ENCODE results near the gene NEK1.
"Not testable (repeated sequence)": the region's sequence is repeated elsewhere in the genome, so short reads cannot be mapped to it uniquely, and the experiment has no call there.

NEK1 gene

GRCh38 chr4:169626331-169627282, 14.2 kb upstream of the NEK1 start:
- DNase-seq, result no peak

- no peak for DNase-seq
These were observed 13.5 kb upstream of the NEK1 start for GRCh38 chr4:169625886-169626285.

- DNase-seq, result not testable (repeated sequence)
These were observed 11.6 kb upstream of the NEK1 start for GRCh38 chr4:169624012-169624411.

GRCh38 chr4:169622566-169622965, 10.2 kb upstream of the NEK1 start:
- DNase-seq, result no peak

- peak; percentile 82 for DNase-seq
These were observed 9.5 kb upstream of the NEK1 start for GRCh38 chr4:169621731-169622492.

GRCh38 chr4:169620880-169621248, 8.5 kb upstream of the NEK1 start:
- DNase-seq, result peak; percentile 42

- DNase-seq, result peak; percentile 92
These were observed 7.8 kb upstream of the NEK1 start, which contains the start of gene CLCN3 for GRCh38 chr4:169619958-169620879. Gene CLCN3 (plus strand): TSS chr4:169620578. CDS start chr4:169635929, 15,351 bp downstream.

- DNase-seq, result peak; percentile 73
These were observed 7.2 kb upstream of the NEK1 start for GRCh38 chr4:169619518-169619957.

GRCh38 chr4:169618986-169619385, 6.6 kb upstream of the NEK1 start:
- DNase-seq, result no peak

GRCh38 chr4:169618286-169618685, 5.9 kb upstream of the NEK1 start:
- DNase-seq, result peak; percentile 38

- no peak for DNase-seq
These were observed 4.9 kb upstream of the NEK1 start for GRCh38 chr4:169617306-169617705.

GRCh38 chr4:169616846-169617245, 4.5 kb upstream of the NEK1 start:
- no peak for DNase-seq

- DNase-seq, result no peak
These were observed 3.2 kb upstream of the NEK1 start for GRCh38 chr4:169615467-169616106.

GRCh38 chr4:169612871-169613859, 782 bp upstream of the NEK1 start:
- peak; percentile 80 for DNase-seq

GRCh38 chr4:169611157-169611556, 1.2 kb downstream of the NEK1 start:
- DNase-seq, result no peak

- no peak for DNase-seq
These were observed 7.5 kb downstream of the NEK1 start for GRCh38 chr4:169604903-169605331.

GRCh38 chr4:169604131-169604900, 8.1 kb downstream of the NEK1 start:
- no peak for DNase-seq

- no peak for DNase-seq
These were observed 9.1 kb downstream of the NEK1 start for GRCh38 chr4:169603312-169603711.

GRCh38 chr4:169601016-169601771, 11.2 kb downstream of the NEK1 start:
- DNase-seq, result no peak

Data from CD4-positive, alpha-beta T cell treated with Interleukin-10 for 1 hour (primary cell).